Measurements from ENCODE around the gene PPP2R5C.

Gene PPP2R5C

DNA sequence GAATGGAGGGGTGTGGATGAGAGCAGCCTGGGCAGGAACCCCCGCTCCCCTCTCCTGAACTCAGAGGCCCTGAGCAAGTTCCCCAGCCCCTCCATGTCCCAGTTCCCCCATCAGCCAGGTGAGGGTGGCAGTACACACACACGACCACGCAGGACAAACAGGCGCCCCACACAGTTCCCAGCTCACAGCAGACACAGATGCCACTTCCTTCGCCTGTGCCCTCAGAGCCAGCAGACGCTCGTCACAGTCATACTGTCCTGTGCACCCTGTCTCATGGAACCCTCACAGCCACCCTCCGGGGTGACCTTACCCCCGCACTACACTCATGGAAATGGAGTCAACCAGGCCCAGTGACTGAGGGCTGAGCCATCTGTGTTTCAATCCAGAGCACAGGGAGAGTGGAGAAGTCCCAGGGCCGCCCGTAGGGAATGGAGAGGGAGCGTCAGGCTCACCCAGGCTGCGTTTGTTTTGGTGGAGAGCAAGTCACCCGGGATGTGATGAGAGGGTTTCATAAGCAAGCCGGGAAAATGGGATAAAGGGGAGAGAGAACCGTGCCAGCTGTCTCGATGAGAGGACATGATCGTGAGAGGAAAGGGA is 155.4 kb downstream of the PPP2R5C start:
- DNase-seq (ENCODE audit: low spot score) = no peak
- TF ChIP-seq, protein P1, sequence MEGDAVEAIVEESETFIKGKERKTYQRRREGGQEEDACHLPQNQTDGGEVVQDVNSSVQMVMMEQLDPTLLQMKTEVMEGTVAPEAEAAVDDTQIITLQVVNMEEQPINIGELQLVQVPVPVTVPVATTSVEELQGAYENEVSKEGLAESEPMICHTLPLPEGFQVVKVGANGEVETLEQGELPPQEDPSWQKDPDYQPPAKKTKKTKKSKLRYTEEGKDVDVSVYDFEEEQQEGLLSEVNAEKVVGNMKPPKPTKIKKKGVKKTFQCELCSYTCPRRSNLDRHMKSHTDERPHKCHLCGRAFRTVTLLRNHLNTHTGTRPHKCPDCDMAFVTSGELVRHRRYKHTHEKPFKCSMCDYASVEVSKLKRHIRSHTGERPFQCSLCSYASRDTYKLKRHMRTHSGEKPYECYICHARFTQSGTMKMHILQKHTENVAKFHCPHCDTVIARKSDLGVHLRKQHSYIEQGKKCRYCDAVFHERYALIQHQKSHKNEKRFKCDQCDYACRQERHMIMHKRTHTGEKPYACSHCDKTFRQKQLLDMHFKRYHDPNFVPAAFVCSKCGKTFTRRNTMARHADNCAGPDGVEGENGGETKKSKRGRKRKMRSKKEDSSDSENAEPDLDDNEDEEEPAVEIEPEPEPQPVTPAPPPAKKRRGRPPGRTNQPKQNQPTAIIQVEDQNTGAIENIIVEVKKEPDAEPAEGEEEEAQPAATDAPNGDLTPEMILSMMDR (IDR thresholded peaks at IDR 0.05; ENCODE audit: extremely low read depth, insufficient read depth, missing control alignments) = no peak
- in situ Hi-C loops (cut with MboI; ENCODE audit: low pct_unique_long_range_greater_than_20kb, low sequenced_read_pairs, unreplicated experiment) = no loop called here

DNA sequence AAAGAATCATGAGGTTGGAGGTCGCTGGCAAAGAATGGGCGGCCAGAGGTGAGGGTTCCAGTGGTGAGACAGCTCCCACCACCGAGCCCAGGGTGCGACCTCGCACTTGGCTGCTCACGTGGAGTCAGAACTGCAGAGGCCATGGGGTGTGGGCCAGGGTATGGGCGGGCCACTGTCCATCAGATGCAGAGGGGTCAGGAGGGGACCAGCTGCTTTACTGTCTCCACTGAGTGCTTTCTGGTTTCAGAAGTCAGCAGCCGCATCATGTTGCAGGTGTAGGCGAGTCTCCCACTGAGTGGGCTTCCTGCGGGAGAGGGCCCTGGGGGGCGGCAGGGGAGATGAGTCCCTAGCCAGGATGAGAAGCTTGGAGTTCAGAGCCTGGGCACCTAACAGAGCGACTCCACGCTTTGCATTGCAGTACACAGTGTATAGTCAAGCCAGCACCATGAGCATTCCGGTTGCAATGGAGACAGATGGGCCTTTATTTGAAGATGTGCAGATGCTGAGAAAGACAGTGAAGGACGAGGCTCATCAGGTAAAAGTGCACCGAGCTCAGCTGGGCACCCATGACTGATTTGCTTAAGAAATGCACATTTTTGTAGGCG is 156.0 kb downstream of the PPP2R5C start:
- in situ Hi-C loops (cut with MboI; ENCODE audit: low pct_unique_long_range_greater_than_20kb, low sequenced_read_pairs, unreplicated experiment) = no loop called here
- DNase-seq (ENCODE audit: low spot score) = no peak
- TF ChIP-seq, protein P1 (IDR thresholded peaks at IDR 0.05; ENCODE audit: extremely low read depth, insufficient read depth, missing control alignments) = no peak

DNA sequence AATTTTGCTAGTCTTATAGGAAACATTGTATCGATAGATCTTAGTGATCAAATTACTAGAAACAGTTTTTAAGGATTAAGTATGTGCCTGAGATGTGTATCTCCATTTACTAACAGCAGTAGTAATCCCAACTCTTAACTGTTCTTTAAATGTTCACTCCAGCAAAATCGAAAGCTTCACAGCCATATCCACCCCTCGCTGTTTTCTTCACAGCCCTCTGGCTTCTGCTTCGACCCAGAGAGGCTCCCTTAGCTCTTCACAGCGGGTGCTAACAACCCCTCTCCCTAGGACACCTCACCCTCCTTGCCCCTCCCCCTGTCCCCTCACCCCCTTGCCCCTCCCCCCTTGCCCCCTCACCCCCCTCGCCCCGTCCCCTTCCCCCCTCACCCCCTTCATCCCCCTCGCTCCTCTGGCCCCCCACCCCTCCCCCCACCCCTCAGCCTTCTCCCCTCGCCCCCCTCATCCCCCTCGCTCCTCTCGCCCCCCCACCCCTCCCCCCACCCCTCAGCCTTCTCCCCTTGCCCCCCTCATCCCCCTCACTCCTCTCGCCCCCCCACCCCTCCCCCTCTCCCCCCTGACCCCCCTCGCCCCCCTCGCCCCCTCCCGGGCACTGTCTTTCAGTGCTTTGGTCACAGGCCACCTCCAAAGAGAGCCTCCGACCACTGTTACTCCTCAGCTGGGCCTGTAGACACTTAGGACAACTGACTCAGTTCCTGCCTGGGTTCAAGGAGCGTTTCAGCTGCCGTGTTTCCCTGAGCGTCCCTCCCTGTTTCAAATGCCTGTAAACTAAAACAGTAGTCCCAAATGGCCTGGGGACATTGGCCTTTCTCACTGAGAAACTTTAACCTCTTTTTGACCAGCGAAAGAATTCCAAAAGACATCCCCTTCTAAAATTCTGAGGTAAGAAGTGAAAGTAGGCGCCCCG is 156.8 kb downstream of the PPP2R5C start:
- no peak for DNase-seq (ENCODE audit: low spot score)
- TF ChIP-seq, protein P1 (IDR thresholded peaks at IDR 0.05; ENCODE audit: extremely low read depth, insufficient read depth, missing control alignments) = no peak
- in situ Hi-C loops (cut with MboI; ENCODE audit: low pct_unique_long_range_greater_than_20kb, low sequenced_read_pairs, unreplicated experiment) = no loop called here

DNA sequence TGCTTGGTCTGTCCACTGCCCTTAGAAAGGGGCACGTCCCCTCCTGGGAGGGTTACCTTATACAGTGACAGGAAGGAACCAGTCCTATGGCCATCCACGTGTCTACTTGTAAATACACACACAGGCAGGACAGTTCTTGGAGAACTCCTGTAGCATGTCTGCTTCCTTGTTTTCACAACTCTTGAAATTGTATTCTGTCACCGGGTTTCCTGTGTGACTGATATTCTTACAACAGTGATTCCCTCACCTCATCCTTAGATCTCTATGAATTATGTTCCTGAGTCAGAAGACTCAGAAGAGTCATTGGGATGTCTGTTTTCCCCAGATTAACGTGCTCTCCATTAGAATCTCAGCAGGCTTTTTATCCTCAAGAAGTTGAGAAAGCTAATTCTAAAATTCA is 158.8 kb downstream of the PPP2R5C start:
- no peak for DNase-seq (ENCODE audit: low spot score)
- TF ChIP-seq, protein P1 (IDR thresholded peaks at IDR 0.05; ENCODE audit: extremely low read depth, insufficient read depth, missing control alignments) = no peak
- in situ Hi-C loops (cut with MboI; ENCODE audit: low pct_unique_long_range_greater_than_20kb, low sequenced_read_pairs, unreplicated experiment) = no loop called here

DNA sequence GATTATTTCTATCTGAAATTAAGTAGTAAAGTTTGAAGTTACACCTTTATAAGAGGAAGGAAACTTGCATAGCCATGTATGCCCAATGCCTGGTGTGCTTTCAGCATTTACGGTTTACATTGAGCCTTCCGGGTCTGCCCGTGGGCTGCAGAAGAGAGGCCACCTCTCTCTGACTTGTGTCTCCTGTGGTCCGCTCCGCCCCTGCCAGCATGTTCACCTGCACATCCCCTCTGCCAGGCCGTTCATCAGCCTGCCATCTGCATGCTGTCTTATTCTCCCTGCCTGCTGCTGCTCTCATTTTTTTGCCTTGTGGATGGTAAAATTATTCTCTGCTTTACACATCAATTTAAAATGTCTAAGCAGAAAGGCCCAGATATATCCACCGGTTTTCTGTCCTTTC is 161.4 kb downstream of the PPP2R5C start:
- TF ChIP-seq, protein P1 (IDR thresholded peaks at IDR 0.05; ENCODE audit: extremely low read depth, insufficient read depth, missing control alignments) = no peak
- in situ Hi-C loops (cut with MboI; ENCODE audit: low pct_unique_long_range_greater_than_20kb, low sequenced_read_pairs, unreplicated experiment) = no loop called here

DNA sequence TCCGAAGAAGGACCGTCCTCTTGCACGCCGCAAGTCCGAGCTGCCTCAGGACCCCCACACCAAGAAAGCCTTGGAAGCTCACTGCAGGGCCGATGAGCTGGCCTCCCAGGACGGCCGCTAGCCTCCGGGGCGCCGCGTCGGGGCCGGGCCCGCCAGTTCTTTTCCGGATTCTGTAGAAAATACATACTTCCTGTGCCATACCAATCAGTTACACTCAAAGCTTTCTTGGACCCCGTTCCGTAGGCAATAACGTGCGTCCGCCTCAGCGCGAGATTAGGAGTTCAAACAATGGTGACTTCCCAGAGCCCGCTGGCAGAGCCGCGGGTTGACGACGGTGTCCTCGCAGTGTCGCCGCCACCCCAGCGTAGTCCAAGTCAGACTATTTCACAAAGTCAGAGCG is 163.6 kb downstream of the PPP2R5C start:
- DNase-seq (ENCODE audit: low spot score) = no peak
- TF ChIP-seq, protein P1 (IDR thresholded peaks at IDR 0.05; ENCODE audit: extremely low read depth, insufficient read depth, missing control alignments) = no peak
- in situ Hi-C loops (cut with MboI; ENCODE audit: low pct_unique_long_range_greater_than_20kb, low sequenced_read_pairs, unreplicated experiment) = no loop called here

More for the DNA sequence above, 161.4 kb downstream of the PPP2R5C start:
- no peak for DNase-seq (ENCODE audit: low spot score)
